Loucy (cell line): ENCODE results near the gene PACRG.

Experiments used
- CTCF ChIP-seq: fragments of 200-600 bp; sonication (generic); conservative IDR thresholded peaks from 2 replicates; pipeline ENCODE4 v1.5.1; 2014; ENCODE audit warnings: mild to moderate bottlenecking, antibody characterized with exemption, low read length
- EZH2phosphoT487 ChIP-seq: fragments of 200-600 bp; IDR thresholded peaks from 2 replicates; pipeline ENCODE4 v1.6.1; 2018; ENCODE audit warnings: antibody characterized with exemption, mild to moderate bottlenecking, moderate library complexity, borderline replicate concordance

- no peak for TF ChIP-seq CTCF
- TF ChIP-seq EZH2phosphoT487: no peak
Measured at GRCh38 chr6:163327165-163327880, 599.5 kb downstream of the PACRG start.
